Calu3 (cell line): ENCODE measurements around the gene SERPINA12. TPM values are rescaled to one million over a fixed set of nuclear protein-coding genes. Genes with fewer than 3 reads are reported as not detected.

ENCODE experiments used
- BruUV-seq: library from RNA; stranded (reverse); fragments of 400-500 nt; replicated peaks from 2 replicates; lab custom pipeline; 2021; lab: Mats Ljungman, UMichigan
- CTCF ChIA-PET: fragments of 300-600 bp; sonication (Branson Sonifier 250); formaldehyde crosslinking; loops from one replicate; lab custom pipeline; 2022; ENCODE audit warnings: antibody characterized with exemption; lab: Charles Lee
- DNase-seq: peaks from one replicate; pipeline ENCODE4 v3.0.0; 2022
- H3K27ac Mint-ChIP-seq: one replicate; pipeline ENCODE4 v1.8.0; 2022; ENCODE audit warnings: mixed read lengths; ENCODE audit not compliant: unreplicated experiment
- H3K27me3 Mint-ChIP-seq: one replicate; pipeline ENCODE4 v1.8.0; 2022; ENCODE audit warnings: mixed read lengths; ENCODE audit not compliant: unreplicated experiment
- H3K36me3 Mint-ChIP-seq: one replicate; pipeline ENCODE4 v1.8.0; 2022; ENCODE audit warnings: mild to moderate bottlenecking, moderate library complexity, mixed read lengths; ENCODE audit not compliant: insufficient read depth, unreplicated experiment
- H3K4me1 Mint-ChIP-seq: one replicate; pipeline ENCODE4 v1.8.0; 2022; ENCODE audit warnings: mild to moderate bottlenecking, low read depth, mixed read lengths; ENCODE audit not compliant: unreplicated experiment
- H3K4me3 Mint-ChIP-seq: one replicate; pipeline ENCODE4 v1.8.0; 2022; ENCODE audit warnings: mild to moderate bottlenecking, low read depth, moderate library complexity, mixed read lengths; ENCODE audit not compliant: unreplicated experiment
- H3K9me3 Mint-ChIP-seq: one replicate; pipeline ENCODE4 v1.8.0; 2022; ENCODE audit warnings: low read depth, mixed read lengths; ENCODE audit not compliant: unreplicated experiment
- intact Hi-C: fragments of 100-400 bp; cut with micrococcal nuclease; formaldehyde crosslinking; loops from one replicate; pipeline ENCODE4 v1.10.0; 2022; ENCODE audit not compliant: unreplicated experiment
- total RNA-seq: library from RNA; stranded (reverse); gene quantifications from 2 replicates; pipeline ENCODE4 v1.2.3, GENCODE V29; 2022
- TF ChIP-seq, protein P1 (sequence below): fragments of 200-600 bp; IDR thresholded peaks from one replicate; pipeline ENCODE4 v1.8.0; 2022; ENCODE audit warnings: antibody characterized with exemption; ENCODE audit not compliant: unreplicated experiment

SERPINA12 gene
- total RNA-seq, 1 experiment from 2014 or later: not detected

DNA sequence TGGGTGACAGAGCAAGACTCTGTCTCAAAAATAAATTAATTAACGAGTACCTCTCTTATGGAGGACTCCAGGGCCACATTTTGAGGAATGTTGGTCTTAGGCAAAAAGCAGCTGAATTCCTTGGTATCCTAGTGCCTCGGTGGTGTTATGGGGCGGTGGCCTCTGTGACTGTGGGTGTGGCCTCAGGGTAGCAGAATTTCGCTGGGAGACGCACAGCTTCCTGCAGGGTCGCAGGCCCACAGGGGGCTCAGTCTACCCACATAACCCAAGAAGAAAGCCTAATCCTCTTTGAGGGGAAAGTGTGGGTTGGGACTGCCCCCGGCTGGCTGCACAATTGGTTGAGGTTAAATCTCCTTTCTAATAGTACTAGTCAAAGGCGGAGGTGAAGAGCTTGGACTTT lies 40.8 kb upstream of the SERPINA12 start:
- DNase-seq: no peak
- intact Hi-C loops: no loop called here
- no peaks in the 10 kb centered on the region for H3K27me3 Mint-ChIP-seq
- peaks cover 16% of the 10 kb centered on the region for H3K9me3 Mint-ChIP-seq
- H3K4me1 Mint-ChIP-seq: no peaks in the 10 kb centered on the region
- peaks cover 10% of the 10 kb centered on the region for H3K36me3 Mint-ChIP-seq
- TF ChIP-seq, protein P1, sequence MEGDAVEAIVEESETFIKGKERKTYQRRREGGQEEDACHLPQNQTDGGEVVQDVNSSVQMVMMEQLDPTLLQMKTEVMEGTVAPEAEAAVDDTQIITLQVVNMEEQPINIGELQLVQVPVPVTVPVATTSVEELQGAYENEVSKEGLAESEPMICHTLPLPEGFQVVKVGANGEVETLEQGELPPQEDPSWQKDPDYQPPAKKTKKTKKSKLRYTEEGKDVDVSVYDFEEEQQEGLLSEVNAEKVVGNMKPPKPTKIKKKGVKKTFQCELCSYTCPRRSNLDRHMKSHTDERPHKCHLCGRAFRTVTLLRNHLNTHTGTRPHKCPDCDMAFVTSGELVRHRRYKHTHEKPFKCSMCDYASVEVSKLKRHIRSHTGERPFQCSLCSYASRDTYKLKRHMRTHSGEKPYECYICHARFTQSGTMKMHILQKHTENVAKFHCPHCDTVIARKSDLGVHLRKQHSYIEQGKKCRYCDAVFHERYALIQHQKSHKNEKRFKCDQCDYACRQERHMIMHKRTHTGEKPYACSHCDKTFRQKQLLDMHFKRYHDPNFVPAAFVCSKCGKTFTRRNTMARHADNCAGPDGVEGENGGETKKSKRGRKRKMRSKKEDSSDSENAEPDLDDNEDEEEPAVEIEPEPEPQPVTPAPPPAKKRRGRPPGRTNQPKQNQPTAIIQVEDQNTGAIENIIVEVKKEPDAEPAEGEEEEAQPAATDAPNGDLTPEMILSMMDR: no peak
- no peak overlapping the region for H3K4me3 Mint-ChIP-seq
- CTCF ChIA-PET: no interaction called here
- no peak overlapping the region for H3K27ac Mint-ChIP-seq
- no TSS peak for BruUV-seq

DNA sequence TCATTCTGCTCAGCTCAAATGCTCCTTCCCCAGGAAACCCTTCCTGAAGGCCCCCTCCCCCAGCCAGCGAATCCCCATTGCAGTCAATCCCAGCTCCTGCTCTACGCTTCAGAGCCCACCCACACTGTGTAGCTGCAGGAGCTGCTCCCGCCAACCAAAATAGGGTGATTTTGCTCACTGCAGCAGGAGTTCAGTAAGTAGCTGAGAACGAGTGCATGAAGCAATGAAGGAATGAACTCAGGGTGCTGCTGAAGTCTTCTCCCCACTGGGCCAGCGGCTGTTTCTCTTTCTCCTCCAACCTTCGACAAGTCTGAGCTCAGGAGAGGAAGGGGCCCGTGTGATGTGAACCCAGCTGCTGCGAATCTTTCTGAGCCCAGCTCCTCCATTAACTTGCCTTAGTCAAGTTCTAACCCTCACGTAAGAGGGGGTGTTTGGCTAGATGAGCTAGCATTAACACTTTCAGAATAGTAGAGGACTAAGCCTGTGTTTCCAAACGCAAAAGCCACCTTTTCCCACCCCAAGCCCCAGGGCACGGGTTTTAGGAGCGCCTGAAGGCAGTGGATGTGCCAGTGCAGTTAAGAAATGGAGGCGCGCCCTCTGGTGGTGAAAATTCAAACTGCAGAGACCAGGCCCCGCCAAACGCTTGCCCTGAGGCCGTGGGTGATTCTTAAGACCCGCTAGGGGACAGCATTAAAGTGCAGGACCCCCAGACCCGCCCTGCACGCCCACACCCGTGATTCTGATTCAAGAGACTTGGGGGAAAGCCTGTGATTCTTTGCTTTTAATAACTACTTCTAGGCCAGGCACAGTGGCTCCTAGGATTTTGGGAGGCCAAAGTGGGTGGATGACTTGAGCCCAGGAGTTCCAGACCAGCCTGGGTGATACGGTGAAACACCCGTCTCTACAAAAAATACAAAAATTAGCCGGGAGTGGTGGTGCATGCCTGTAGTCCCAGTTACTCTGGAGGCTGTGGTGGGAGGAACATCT lies 40.0 kb upstream of the SERPINA12 start:
- DNase-seq: peak; percentile 77
- H3K9me3 Mint-ChIP-seq: peaks cover 16% of the 10 kb centered on the region
- no peak overlapping the region for H3K4me3 Mint-ChIP-seq
- intact Hi-C loops: loop anchor here (1.0 kb wide), 1 partner anchor 115 kb away; no protein-coding TSS in a partner anchor
- no peaks in the 10 kb centered on the region for H3K4me1 Mint-ChIP-seq
- BruUV-seq: no TSS peak
- peaks cover 10% of the 10 kb centered on the region for H3K36me3 Mint-ChIP-seq
- H3K27me3 Mint-ChIP-seq: no peaks in the 10 kb centered on the region
- TF ChIP-seq, protein P1: peak; percentile 88
- CTCF ChIA-PET: interaction anchor here (0.6 to 1.2 kb wide), 6 partner anchors 8 to 225 kb away, joined by 3 to 11 read pairs (median 5); no protein-coding TSS in a partner anchor
- no peak overlapping the region for H3K27ac Mint-ChIP-seq

DNA sequence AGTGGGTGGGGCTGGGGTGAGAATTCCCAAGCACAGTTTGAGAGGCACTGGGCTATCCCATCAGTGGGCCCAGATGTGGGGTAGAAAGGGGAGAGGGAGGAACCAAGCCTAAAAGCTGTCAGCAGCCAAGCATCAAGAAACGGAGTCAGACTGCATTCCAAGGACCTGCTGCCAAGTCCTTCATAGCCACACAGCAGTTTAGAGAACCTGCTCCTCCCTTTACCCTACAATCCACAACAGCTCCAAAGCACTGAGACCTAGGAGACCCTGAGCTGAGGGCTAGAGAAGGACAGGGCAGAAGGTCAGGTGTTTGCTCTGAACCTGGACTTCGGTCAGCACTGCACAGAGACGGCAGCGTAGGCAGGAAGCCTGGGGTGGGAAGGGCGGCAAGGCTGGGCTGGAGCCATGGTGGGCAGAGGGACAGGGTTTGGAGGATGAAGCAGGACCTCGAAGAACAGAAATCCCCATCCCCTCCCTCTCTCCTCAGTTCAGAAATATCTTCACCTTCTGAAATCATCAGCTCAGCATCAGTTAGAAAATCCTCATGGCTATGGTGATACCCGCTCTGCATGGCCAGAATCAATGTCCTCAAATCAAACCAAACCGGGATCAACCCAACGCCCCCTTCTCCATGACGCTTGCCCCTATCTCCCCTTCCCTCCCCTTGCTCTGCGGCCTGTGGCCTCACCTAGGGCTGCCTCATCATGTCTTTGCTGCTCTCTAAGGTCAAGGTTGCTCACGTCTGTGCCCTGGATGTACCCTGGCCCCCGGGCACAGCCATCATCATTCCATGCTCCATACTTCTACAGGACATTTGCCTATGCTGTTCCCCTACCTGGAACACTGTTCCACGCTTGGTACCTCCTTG lies 39.1 kb upstream of the SERPINA12 start:
- peaks cover 12% of the 10 kb centered on the region for H3K9me3 Mint-ChIP-seq
- DNase-seq: no peak
- no TSS peak for BruUV-seq
- CTCF ChIA-PET: interaction anchor here (0.6 to 1.2 kb wide), 6 partner anchors 9 to 224 kb away, joined by 3 to 11 read pairs (median 5); no protein-coding TSS in a partner anchor
- intact Hi-C loops: no loop called here
- H3K4me3 Mint-ChIP-seq: no peak overlapping the region
- no peaks in the 10 kb centered on the region for H3K4me1 Mint-ChIP-seq
- no peak overlapping the region for H3K27ac Mint-ChIP-seq
- TF ChIP-seq, protein P1: no peak
- H3K36me3 Mint-ChIP-seq: peaks cover 10% of the 10 kb centered on the region
- H3K27me3 Mint-ChIP-seq: no peaks in the 10 kb centered on the region

DNA sequence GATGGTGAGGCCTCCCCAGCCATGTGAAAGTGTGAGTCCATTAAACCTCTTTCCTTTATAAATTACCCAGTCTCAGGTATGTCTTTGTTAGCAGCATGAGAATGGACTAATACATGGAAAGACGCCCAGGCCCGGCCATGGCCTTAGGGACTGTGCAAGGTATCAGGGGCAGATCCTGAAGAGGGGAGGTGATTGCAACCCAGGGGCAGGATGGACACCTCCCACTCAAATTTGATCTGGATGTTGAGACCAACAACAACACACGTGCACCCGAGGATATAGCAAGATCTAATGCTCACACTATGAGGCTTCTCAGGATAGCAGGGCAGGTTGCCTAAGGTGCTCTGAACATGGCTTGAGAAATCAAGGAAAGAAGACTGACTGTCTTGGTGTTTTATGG lies 38.5 kb upstream of the SERPINA12 start:
- intact Hi-C loops: no loop called here
- Mint-ChIP-seq H3K4me1 (peaks cover under 1% of the 10 kb centered on the region), H3K9me3 (peaks cover 10% of the 10 kb centered on the region), H3K4me3 (no peak overlapping the region), H3K36me3 (peaks cover 10% of the 10 kb centered on the region), H3K27me3 (no peaks in the 10 kb centered on the region), H3K27ac (no peak overlapping the region)
- no TSS peak for BruUV-seq
- TF ChIP-seq, protein P1: no peak
- CTCF ChIA-PET: no interaction called here
- no peak for DNase-seq
